ENCODE results near the gene CREB5.

CREB5 gene

DNA sequence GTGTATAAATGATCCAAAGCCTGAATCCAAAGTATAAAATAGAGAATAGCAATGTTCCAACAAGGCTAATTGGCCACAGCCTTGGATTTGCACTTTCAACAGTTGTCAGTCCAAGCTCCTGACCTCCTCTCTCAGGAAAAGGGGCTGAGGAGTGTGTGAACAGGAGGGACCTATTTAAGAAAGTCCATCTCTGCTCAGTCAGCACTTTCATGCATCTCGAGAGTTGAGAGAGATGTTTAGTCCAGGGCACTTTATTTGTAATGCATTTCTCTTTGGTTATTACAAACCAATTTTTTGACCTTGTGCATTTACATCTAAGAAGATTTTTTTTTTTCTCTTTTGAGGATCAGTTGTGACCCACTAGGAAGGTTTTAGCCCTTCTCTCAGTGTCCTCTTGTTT lies 244.2 kb downstream of the CREB5 start:
- DNase-seq, result no peak

GRCh38 chr7:28658381-28658780 lies 246.1 kb downstream of the CREB5 start:
- no peak for DNase-seq

DNA sequence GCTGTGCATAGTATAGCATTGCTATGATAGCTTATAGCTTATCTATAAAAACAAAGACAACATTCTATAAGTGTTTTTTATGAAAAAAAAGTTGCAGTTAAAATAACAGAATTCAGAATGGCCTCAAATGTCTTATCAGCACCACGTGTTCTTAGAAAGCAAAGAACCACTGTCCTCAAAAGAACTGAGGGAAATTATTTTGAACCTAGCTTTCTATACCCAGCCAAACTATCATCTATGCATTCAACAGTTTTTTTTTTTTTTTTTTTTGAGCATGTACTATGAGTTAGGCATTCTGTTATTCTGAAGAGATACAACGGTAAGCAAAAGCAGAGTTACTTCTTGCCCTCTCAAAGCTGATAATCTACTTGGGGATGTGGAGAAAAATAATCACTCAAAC lies 247.8 kb downstream of the CREB5 start:
- DNase-seq, result no peak

GRCh38 chr7:28661826-28662595 lies 249.7 kb downstream of the CREB5 start:
- DNase-seq, result no peak

DNA sequence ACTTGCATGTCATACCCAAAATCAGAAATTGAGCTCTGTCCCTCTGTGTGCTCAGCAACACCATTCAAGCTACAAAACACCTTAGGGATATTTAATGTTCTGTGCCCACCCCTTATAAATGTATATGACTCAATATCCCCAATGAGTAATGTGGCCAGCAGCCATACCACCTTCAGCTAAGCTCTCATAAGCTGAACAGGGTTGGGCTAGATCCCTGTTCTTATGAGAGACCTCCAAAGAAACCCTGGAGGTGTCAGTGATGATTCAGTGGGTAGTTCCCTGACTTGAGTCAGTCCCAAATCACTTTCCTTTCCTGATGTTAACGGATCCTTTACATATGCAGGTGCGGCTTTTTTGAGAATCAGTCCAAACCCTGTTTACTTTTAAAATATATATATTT lies 253.8 kb downstream of the CREB5 start:
- DNase-seq, result no peak

DNA sequence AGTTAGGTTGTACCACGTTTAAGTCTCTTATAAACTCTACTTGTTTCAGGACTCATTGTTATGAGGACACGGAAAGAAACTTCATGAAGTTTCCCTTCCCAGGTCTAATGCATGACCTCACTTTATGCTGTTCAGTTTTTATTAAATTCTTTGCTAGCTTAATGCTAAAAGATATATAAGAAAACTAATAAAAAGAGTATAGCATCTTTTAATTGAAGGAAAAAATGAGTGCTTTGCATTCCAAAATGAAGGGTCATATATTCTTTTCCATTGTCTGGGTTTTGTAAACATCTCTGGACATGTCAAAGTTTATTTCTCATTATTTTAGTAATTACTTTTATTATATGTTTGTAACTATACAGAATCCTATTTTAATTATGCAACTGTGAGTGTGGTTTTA lies 255.8 kb downstream of the CREB5 start:
- DNase-seq, result no peak

- no peak for DNase-seq
Observed at GRCh38 chr7:28669330-28669729, 257.0 kb downstream of the CREB5 start.

GRCh38 chr7:28671526-28671925 lies 259.2 kb downstream of the CREB5 start:
- no peak for DNase-seq

DNA sequence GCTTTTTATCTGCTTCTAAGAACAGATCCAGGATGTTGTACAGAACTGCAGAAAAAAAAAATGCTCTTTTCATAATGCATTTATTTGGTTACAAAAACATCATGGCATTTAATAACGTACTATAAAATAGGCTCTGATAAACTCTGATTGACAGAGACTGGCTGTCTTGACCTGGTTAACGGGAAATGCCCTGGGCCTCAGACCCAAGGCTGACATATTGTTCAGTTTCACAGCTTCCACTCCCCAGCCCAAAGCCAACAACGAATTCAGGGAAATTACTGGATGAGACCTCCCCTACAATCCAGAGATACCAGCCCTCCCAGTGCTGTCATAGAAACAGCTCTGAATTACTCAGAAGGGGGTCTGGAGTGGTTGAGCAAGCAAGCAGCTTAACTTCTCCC lies 260.1 kb downstream of the CREB5 start:
- no peak for DNase-seq

DNA sequence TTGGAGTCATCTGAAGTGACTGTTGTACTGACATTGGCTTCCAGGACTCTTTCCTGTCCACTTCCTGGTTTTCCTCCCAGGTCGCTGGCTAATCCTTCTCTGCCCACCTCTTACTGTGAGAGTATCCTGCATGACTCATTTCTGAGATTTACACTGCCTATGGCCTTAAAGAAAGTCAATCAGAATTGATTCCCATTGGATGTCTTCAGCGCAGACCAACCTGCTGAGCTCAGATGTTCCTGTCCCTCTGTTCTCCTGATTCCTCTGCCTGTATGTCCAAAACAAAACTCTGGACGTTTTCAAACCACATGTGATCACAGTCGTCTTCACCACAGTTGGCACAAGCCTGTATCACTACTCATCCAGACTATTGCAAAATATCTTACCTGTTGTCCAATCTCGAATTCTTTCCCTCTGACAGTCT lies 262.1 kb downstream of the CREB5 start:
- no peak for DNase-seq

- no peak for DNase-seq
Observed at GRCh38 chr7:28675429-28675828, 263.1 kb downstream of the CREB5 start.

- DNase-seq, result no peak
Observed at GRCh38 chr7:28677668-28678067, 265.4 kb downstream of the CREB5 start.

DNA sequence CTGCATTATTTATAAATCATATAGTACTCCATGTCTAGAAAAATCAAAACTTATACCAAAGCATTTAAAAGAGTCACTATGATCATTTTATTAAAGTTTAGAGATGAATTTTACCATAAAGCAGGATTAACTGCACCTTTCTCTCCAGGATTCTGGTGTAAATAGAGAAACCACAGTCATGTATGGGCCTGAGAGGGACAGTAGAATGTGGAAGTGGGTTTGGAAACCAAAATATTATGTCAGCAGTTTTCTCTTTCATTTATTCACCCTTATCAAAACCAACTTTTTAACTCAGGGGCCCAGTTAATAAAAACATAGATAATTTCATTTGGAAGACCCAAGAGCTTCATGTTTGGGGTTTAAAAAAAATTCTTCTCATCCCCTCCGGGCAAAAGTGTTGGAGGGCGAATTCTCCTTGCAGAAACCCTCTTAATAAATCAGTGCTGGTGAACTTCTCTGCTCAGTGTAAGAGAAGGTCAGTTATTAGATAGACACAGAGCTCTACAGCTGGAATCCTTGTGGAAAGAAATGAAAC lies 266.2 kb downstream of the CREB5 start:
- DNase-seq, result no peak

GRCh38 chr7:28681693-28682310 lies 269.5 kb downstream of the CREB5 start:
- no peak for DNase-seq

DNA sequence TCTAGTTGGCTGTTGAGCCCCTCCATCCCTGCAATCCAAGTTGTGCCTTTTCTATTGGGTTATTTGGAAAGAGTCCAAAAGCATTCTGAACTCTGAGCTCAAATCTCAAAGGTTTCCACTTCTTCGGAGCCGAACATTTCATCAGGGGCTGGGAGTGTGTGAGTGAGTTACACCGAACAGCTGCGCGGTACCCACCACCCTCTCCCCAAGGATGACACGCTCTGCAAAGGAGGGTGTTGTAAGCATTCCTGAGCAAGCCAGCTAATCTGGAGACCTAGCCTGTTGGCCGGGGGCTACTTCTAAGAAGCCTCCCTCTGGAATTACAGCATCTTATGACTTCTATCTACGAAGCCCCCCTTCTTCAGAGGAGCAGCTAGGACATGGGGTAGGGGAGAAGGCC lies 270.5 kb downstream of the CREB5 start:
- DNase-seq, result no peak

DNA sequence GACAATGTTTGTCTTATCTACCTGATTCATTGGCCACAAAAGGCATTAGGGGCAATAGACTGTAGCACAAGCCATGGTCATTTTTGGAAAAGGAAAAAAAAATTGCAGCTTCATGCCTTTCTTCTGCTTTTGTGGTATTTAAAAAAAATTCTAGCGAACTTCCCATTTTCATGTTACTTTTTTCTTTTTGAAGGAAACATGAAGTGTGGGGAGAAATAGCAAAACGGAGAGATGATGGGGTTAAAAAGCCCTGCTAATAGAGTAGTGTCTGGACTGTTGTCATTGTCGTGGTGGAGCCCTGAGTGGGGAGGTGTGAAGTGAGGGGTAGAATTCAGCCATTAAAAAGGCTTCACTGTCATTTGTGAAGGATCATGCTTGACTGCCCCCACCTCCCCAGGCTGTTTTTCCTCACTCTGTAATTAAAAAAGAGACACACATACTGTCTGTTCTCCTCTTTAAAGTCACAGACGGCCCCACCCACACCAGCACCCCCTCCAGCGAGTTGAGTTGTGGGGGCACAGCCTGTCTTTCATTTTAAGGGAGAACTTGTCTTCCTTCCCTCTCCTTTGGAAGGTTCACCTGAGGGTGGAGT lies 272.4 kb downstream of the CREB5 start:
- DNase-seq, result no peak

GRCh38 chr7:28685242-28685643 lies 272.9 kb downstream of the CREB5 start:
- no peak for DNase-seq

- no peak for DNase-seq
Observed at GRCh38 chr7:28685644-28686417, 273.5 kb downstream of the CREB5 start.

GRCh38 chr7:28686418-28686800 lies 274.1 kb downstream of the CREB5 start:
- DNase-seq, result no peak

- DNase-seq, result no peak
Observed at GRCh38 chr7:28687537-28687936, 275.2 kb downstream of the CREB5 start.

- no peak for DNase-seq
Observed at GRCh38 chr7:28688174-28688573, 275.9 kb downstream of the CREB5 start.

- DNase-seq, result no peak
Observed at GRCh38 chr7:28688651-28689050, 276.3 kb downstream of the CREB5 start.
